SK-N-SH (cell line): Measurements from ENCODE around the gene HIF3A. TPM values are rescaled to one million over a fixed set of nuclear protein-coding genes. Genes with fewer than 3 reads are reported as not detected.

Source experiments
- CTCF ChIA-PET: fragments of 300-600, 350-600 bp; formaldehyde crosslinking; extraction: SDS; loops from one replicate; lab custom pipeline; 2021; lab: Yijun Ruan, JAX
- POLR2A ChIA-PET: fragments of 350-600 bp; sonication (Branson Sonifier 250); formaldehyde crosslinking; extraction: SDS; loops from one replicate; lab custom pipeline; 2020; ENCODE audit warnings: antibody characterized with exemption, inconsistent platforms; lab: Yijun Ruan, JAX
- DNase-seq: peaks from one replicate; pipeline ENCODE4 v3.0.0; 2012
- H2AFZ ChIP-seq: fragments of 200-600 bp; sonication (generic); 2 replicates; pipeline ENCODE4 v1.8.1; 2016; ENCODE audit warnings: antibody characterized with exemption, mild to moderate bottlenecking, low read depth
- H3F3A ChIP-seq: fragments of 200-600 bp; sonication (generic); replicated peaks from 2 replicates; pipeline ENCODE3; 2016; ENCODE audit warnings: antibody characterized with exemption, mild to moderate bottlenecking; ENCODE audit not compliant: insufficient read depth
- H3K27ac ChIP-seq, 2 experiments: fragments of 200-500 bp in 1 of 2; fragments of 200-600 bp in 1 of 2; sonication (Bioruptor generic) in 1 of 2; sonication (generic), shearing (Covaris generic) in 1 of 2; 2 replicates each; pipeline versions ENCODE4 v1.5.1 to v1.6.1; 2014 to 2016; ENCODE audit warnings: low read depth in 2 of 2, inconsistent platforms in 1 of 2, low read length in 1 of 2, mild to moderate bottlenecking in 1 of 2, mixed read lengths in 1 of 2
- H3K27me3 ChIP-seq: fragments of 200-600 bp; sonication (generic), shearing (Covaris generic); 2 replicates; pipeline ENCODE4 v1.6.1; 2016; ENCODE audit warnings: mixed run types; ENCODE audit not compliant: insufficient read depth
- H3K36me3 ChIP-seq, 2 experiments: fragments of 200-500 bp in 1 of 2; fragments of 200-600 bp in 1 of 2; sonication (Bioruptor generic) in 1 of 2; sonication (generic) in 1 of 2; replicated peaks in 1 of 2; 2 replicates each; pipeline versions ENCODE3 to v1.5.1; 2014 to 2016; ENCODE audit warnings: low read length in 1 of 2, mild to moderate bottlenecking in 1 of 2; ENCODE audit not compliant: insufficient read depth in 2 of 2, control insufficient read depth in 1 of 2
- H3K4me1 ChIP-seq, 2 experiments: fragments of 200-500 bp in 1 of 2; fragments of 200-600 bp in 1 of 2; sonication (Bioruptor generic) in 1 of 2; sonication (generic), shearing (Covaris generic) in 1 of 2; 2 replicates each; pipeline versions ENCODE4 v1.5.1 to v1.6.1; 2014 to 2016; ENCODE audit warnings: low read depth in 1 of 2, low read length in 1 of 2, mixed run types in 1 of 2; ENCODE audit not compliant: insufficient read depth in 2 of 2, control insufficient read depth in 1 of 2
- H3K4me2 ChIP-seq: fragments of 200-600 bp; sonication (generic), shearing (Covaris generic); 2 replicates; pipeline ENCODE4 v1.6.1; 2017; ENCODE audit warnings: mixed run types
- H3K4me3 ChIP-seq, 2 experiments: fragments of 200-500 bp in 1 of 2; fragments of 200-600 bp in 1 of 2; sonication (Bioruptor generic) in 1 of 2; sonication (generic), shearing (Covaris generic) in 1 of 2; 2 replicates each; pipeline versions ENCODE4 v1.5.1 to v1.8.1; 2014 to 2016; ENCODE audit warnings: low read depth in 2 of 2, inconsistent platforms in 1 of 2, low read length in 1 of 2, mild to moderate bottlenecking in 1 of 2, mixed read lengths in 1 of 2, moderate library complexity in 1 of 2
- H3K79me2 ChIP-seq: fragments of 200-600 bp; sonication (generic); 2 replicates; pipeline ENCODE4 v1.8.1; 2017; ENCODE audit warnings: mild to moderate bottlenecking; ENCODE audit not compliant: insufficient read depth
- H3K9ac ChIP-seq: fragments of 200-600 bp; sonication (generic); 2 replicates; pipeline ENCODE4 v1.6.1; 2017; ENCODE audit warnings: mixed run types
- H3K9me2 ChIP-seq: fragments of 200-600 bp; sonication (generic); 2 replicates; pipeline ENCODE4 v1.6.1; 2017; ENCODE audit warnings: mixed run types
- H3K9me3 ChIP-seq: fragments of 200-600 bp; sonication (generic); 2 replicates; pipeline ENCODE4 v1.6.1; 2017; ENCODE audit warnings: mixed run types, mild to moderate bottlenecking, moderate library complexity
- H4K20me1 ChIP-seq: fragments of 200-600 bp; sonication (generic); 2 replicates; pipeline ENCODE4 v1.6.1; 2017; ENCODE audit warnings: mild to moderate bottlenecking, mixed run types; ENCODE audit not compliant: insufficient read depth
- ELF1 ChIP-seq: IDR thresholded peaks from 2 replicates; pipeline ENCODE4 v1.4.0; 2012
- EP300 ChIP-seq, 2 experiments: IDR thresholded peaks; 2 replicates each; pipeline versions ENCODE4 v1.4.0 to v1.6.1; 2012; ENCODE audit warnings: borderline replicate concordance in 1 of 2, low read depth in 1 of 2, low read length in 1 of 2
- EZH2phosphoT487 ChIP-seq: fragments of 200-600 bp; sonication (generic); IDR thresholded peaks from 2 replicates; pipeline ENCODE4 v1.6.1; 2017; ENCODE audit warnings: low read depth, mixed run types, mild to moderate bottlenecking, antibody characterized with exemption, moderate library complexity, borderline replicate concordance
- FOXM1 ChIP-seq: IDR thresholded peaks from 2 replicates; pipeline ENCODE4 v1.4.0; 2012; ENCODE audit warnings: low read depth, mild to moderate bottlenecking
- JUND ChIP-seq: IDR thresholded peaks from 2 replicates; pipeline ENCODE4 v1.4.0; 2012
- MAX ChIP-seq: IDR thresholded peaks from 2 replicates; pipeline ENCODE4 v1.4.0; 2012; ENCODE audit warnings: low read depth
- MXI1 ChIP-seq: IDR thresholded peaks from 2 replicates; pipeline ENCODE4 v1.6.1; 2012; ENCODE audit warnings: mild to moderate bottlenecking, low read depth, low read length, improper control_type of control experiment
- NFIC ChIP-seq: IDR thresholded peaks from 2 replicates; pipeline ENCODE4 v1.4.0; 2012; ENCODE audit warnings: borderline replicate concordance
- NRF1 ChIP-seq: IDR thresholded peaks from 2 replicates; pipeline ENCODE4 v1.6.1; 2012; ENCODE audit warnings: low read depth, mild to moderate bottlenecking, low read length
- PBX3 ChIP-seq: IDR thresholded peaks from 2 replicates; pipeline ENCODE4; 2012
- POLR2AphosphoS5 ChIP-seq: IDR thresholded peaks from 2 replicates; pipeline ENCODE4 v1.6.1; 2012; ENCODE audit warnings: low read depth, low read length
- RFX5 ChIP-seq: IDR thresholded peaks from 2 replicates; pipeline ENCODE4 v1.6.1; 2012; ENCODE audit warnings: mild to moderate bottlenecking, improper control_type of control experiment, low read length
- RXRA ChIP-seq: IDR thresholded peaks from 2 replicates; pipeline ENCODE4 v1.4.0; 2012; ENCODE audit warnings: low read depth, mild to moderate bottlenecking, borderline replicate concordance
- SMC3 ChIP-seq: IDR thresholded peaks from 2 replicates; pipeline ENCODE4 v1.6.1; 2012; ENCODE audit warnings: low read depth, low read length, improper control_type of control experiment
- TAF1 ChIP-seq: IDR thresholded peaks from 2 replicates; pipeline ENCODE4 v1.6.1; 2012; ENCODE audit warnings: low read depth, mild to moderate bottlenecking, low read length, moderate library complexity, borderline replicate concordance
- USF2 ChIP-seq: fragments of 150-350 bp; IDR thresholded peaks from 2 replicates; pipeline ENCODE4 v1.6.1; 2017; ENCODE audit warnings: antibody characterized with exemption, low read length, low read depth, borderline replicate concordance
- YY1 ChIP-seq: IDR thresholded peaks from 2 replicates; pipeline ENCODE4 v1.4.0; 2012; ENCODE audit warnings: low read depth, mild to moderate bottlenecking
- ZBTB33 ChIP-seq: IDR thresholded peaks from 2 replicates; pipeline ENCODE4 v1.4.0; 2012; ENCODE audit warnings: low read depth, borderline replicate concordance
- WGBS: methylation state at CpG from one replicate; pipeline ENCODE4 v1.1.6; 2017; ENCODE audit warnings: low lambda C conversion rate; 5-methylcytosine and 5-hydroxymethylcytosine counted together
- polyA plus RNA-seq, 3 experiments: library from polyadenylated mRNA; depleted of rRNA; stranded (reverse); fragments of >200 nt; gene quantifications; 2 replicates each; pipeline ENCODE4 v1.2.3, GENCODE V29; 2012

HIF3A gene
- polyA plus RNA-seq, 1 of the 3 experiments (the other 2 are of a cell fraction): 0.92 TPM

GRCh38 chr19:46265217-46265828, 31.5 kb upstream of the HIF3A start (continued):
- TF ChIP-seq USF2 (no peak), RFX5 (no peak), JUND (no peak), NFIC (no peak), POLR2AphosphoS5 (no peak), YY1 (no peak), ZBTB33 (no peak), FOXM1 (no peak)
- TF ChIP-seq, all 33 proteins: peak for 4

- Histone ChIP-seq H2AFZ (no peak overlapping the region), H4K20me1 (no peaks in the 10 kb centered on the region), H3K27me3 (peaks cover under 1% of the 10 kb centered on the region; the same call in 1 of the 2 replicates), H3K9ac (no peak overlapping the region), H3K4me1 (peaks cover 0 to 4% of the 10 kb centered on the region in 2 experiments; a peak in 1 of 4 replicates), H3K79me2 (no peaks in the 10 kb centered on the region), H3K27ac (no peak overlapping the region), H3K4me2 (no peak overlapping the region), H3K36me3 (no peaks in the 10 kb centered on the region), H3F3A (peaks cover 27% of the 10 kb centered on the region), H3K9me3 (no peaks in the 10 kb centered on the region), H3K4me3 (no peak overlapping the region), H3K9me2 (no peaks in the 10 kb centered on the region)
- DNase-seq: no peak
- ChIA-PET CTCF (interaction anchor here (1.1 to 9.4 kb wide), 4 partner anchors 12 to 242 kb away, joined by 3 to 132 read pairs (median 94); no protein-coding TSS in a partner anchor), POLR2A (interaction anchor here (0.7 kb wide), 1 partner anchor 333 kb away, joined by 3 read pairs; no protein-coding TSS in a partner anchor)
- TF ChIP-seq EP300 (IDR thresholded peaks at IDR 0.05; ENCODE audit: borderline replicate concordance in 1 of 2, low read depth in 1 of 2, low read length in 1 of 2) (no peak), NFIC (no peak), ELF1 (no peak), RXRA (no peak), SMC3 (no peak), PBX3 (no peak), JUND (no peak), MAX (no peak), MXI1 (no peak), NRF1 (no peak), EZH2phosphoT487 (no peak), TAF1 (no peak), ZBTB33 (no peak)
- WGBS: 71% methylated on average over 7 of the region's 7 CpGs
These were observed 27.7 kb upstream of the HIF3A start for GRCh38 chr19:46269101-46269500.
